HuH-7 (cell line): ENCODE results near the gene CDH5.
A peak's percentile ranks its signal among the peaks of the same experiment; 100 is the strongest.

Experiments
- DNase-seq: peaks from one replicate; pipeline ENCODE4 v3.0.0; 2011; ENCODE audit warnings: low spot score

The CDH5 gene

DNA sequence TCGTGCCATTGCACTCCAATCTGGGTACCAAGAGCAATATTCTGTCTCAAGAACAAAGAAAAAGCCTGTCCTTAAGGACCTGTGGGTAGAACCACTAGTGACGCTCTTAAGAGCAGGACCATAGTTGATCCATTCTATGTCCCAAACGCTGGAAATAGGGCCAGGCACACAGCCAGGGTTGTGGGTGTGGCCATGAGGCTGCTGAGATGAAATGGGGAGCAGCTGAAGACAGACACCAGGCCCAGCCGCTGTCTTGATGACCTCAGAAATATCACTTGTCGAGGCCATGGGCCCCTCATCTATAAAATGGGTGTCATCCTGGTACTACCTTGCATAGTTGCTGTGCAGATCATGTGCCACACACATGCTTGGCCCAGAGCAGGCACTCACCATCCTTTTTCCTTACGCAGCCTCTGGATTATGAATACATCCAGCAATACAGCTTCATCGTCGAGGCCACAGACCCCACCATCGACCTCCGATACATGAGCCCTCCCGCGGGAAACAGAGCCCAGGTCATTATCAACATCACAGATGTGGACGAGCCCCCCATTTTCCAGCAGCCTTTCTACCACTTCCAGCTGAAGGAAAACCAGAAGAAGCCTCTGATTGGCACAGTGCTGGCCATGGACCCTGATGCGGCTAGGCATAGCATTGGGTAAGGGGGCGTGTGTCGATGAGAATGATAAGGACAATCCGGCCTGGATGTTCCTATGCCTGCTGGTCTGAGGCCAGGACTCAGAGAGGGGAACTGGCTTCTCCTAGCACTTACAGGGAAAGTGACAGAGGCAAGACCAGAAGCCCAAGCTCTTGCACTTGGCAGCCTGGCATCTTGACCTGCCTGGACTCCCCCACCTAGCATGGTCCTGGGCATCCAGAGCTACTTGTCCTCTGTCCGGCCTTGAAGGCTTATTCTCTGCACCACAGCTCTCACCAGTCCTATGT lies 25.5 kb downstream of the CDH5 start:
- no peak for DNase-seq

DNA sequence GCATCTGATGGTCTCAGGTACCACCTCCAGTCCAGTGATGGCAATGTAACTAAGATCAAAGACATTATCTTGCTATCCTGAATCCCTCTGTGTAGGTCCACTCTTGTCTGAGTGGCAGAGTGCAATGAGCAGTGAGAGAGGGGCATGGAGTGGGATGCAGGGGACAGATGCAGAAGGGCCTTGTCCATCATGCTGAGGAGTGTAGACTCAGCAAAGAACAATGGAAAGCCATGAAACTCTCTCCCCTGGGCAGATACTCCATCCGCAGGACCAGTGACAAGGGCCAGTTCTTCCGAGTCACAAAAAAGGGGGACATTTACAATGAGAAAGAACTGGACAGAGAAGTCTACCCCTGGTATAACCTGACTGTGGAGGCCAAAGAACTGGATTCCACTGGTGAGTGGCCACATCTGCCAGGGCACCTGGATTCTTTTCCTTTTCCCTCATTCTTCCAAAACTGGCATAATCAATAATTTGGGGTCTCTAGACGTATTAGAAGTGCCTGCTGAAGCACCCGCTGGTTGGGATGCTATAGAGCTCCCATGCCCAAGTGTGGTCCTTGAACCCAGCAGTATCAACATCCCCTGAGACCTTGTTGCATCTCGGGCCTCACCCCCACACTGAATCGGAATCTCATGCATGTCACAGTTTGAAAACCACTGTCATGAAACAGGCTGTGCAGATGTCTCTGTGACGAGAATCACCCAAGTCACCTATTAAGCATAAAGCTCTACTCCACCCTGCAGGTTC lies 29.5 kb downstream of the CDH5 start:
- DNase-seq: no peak

DNA sequence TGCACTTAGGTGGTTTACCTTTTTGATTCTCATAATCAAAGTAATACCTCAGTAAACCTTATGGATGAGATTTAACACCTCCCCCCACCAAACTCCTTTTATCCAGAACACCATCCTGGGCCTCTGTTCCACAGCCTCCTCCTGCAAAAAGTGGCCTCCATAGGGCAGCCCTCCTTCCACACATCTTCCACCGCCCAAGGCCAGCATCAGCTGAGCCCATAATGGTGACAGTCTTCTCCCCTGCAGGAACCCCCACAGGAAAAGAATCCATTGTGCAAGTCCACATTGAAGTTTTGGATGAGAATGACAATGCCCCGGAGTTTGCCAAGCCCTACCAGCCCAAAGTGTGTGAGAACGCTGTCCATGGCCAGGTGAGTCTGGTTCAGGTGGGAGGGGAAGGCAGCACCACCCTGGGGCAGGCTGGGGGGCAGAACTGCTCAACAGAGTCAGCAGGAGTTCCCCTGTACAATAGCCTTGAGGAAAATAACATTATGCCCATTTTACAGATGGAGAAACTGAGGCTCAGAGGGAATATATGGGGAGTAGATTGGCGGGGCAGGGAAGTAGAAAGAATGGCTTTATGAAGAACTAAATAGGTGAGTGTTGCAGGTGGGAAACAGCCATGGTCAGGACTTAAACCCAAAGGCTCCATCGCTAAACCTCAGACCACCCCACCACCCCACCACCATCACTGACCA lies 31.4 kb downstream of the CDH5 start:
- no peak for DNase-seq

DNA sequence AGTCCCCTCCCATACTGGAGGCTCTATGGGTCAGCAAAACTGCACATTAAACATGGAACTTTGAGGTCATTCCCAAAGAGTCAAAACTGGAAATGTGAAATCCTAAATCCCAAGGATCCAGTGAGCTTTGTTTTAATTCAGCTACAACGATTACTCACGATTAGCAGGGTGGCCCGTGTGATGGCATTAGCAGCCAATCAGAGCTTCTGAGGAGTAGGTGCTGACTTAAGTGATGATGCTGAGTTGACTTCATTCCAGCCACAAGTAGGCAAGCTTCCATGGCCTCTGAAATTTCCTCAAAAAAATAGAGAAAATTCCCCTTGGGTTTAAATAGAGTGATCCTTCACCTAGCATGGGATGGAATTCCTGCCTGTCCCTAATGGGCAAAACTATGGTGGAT lies 32.5 kb downstream of the CDH5 start:
- DNase-seq: no peak

DNA sequence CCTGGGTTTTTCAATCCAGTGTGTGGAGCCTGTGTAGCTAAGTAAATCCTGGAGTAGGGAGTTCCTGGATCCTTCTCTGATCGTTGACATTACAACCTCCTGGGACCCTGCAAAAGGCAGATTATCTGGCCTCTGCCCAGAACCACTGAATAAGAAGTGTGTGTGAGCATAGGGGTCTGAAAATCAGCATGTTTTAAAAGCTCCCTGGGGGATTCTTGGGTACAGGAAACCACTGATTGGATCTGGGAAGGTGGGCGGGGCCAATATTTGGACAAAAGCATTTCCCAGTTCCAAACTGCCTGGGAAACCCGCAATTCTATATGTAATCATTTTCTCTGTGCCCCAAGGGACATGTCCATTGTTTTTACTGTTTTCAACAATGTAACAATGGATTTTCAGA lies 33.4 kb downstream of the CDH5 start:
- DNase-seq: no peak

DNA sequence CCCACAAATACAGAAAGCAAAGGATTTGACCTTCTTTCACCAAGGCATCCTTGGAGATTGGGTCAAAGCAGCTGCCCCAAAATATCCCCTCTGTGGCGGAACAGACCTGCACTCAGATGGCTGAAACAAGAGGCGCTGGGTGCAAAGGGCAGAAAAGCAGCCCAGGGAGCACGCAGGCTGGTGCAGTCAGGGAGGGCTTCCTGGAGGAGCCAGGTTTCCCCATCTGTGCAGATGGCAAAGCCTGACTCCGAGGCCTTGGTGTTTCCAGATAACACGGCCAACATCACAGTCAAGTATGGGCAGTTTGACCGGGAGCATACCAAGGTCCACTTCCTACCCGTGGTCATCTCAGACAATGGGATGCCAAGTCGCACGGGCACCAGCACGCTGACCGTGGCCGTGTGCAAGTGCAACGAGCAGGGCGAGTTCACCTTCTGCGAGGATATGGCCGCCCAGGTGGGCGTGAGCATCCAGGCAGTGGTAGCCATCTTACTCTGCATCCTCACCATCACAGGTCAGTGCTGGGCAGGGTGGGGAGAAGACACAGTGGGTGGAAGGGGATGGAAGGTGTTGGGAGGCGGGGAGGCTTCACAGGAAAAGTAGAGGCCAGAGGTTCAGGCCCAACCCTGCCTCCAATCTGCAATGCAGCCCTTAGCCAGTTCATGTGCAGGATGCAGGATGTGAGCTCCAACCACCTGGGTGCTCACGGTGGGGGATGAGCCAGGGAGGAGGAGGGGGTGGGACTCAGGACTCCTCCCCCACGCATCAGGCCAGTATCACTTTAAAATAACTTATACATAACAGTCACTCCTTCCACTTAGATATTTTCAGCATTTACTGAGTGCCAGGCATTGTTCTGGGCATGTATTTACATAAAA lies 34.3 kb downstream of the CDH5 start:
- DNase-seq: no peak

DNA sequence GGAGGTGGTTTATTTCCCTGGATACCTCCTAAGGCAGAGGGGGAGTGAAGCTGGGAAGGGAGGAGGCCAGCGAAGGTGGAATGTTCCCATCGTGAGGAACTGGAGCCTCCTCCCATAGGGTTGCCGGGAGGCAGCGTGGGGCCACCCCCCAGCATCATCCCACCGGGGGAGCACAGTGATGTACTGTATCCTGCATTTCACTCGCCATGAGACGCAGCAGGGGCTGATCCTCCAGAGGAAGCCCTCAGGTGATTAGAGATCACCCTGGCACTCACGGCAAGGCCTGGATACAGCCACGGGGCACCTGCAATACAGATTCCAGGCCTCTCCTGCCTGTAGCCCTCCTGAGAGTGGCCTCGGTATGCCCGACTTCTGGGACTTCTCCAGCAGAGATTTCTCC lies 35.1 kb downstream of the CDH5 start:
- DNase-seq: no peak

DNA sequence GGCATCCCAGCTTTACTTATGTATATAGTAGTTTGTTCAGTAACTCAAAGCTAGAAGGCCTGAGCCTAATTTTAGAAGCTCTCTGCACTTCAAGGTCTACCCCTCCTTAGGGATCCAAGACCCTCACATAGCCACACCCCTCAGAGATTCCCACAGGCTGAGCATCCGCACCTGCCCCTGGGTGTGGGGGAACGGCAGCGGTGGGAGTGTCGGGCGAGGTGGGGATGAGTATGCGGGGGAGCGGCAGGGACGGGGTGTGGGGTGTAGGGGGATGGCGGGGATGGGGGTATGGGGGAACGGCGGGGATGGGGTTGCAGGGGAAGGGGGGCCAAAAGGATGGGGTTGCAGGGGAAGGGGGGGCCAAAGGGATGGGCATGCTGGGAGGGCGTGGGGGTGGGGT lies 35.7 kb downstream of the CDH5 start:
- DNase-seq: no peak

DNA sequence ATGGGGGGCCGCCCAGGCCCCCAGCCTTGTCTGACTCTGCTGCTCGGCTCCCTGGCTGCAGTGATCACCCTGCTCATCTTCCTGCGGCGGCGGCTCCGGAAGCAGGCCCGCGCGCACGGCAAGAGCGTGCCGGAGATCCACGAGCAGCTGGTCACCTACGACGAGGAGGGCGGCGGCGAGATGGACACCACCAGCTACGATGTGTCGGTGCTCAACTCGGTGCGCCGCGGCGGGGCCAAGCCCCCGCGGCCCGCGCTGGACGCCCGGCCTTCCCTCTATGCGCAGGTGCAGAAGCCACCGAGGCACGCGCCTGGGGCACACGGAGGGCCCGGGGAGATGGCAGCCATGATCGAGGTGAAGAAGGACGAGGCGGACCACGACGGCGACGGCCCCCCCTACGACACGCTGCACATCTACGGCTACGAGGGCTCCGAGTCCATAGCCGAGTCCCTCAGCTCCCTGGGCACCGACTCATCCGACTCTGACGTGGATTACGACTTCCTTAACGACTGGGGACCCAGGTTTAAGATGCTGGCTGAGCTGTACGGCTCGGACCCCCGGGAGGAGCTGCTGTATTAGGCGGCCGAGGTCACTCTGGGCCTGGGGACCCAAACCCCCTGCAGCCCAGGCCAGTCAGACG lies 36.2 kb downstream of the CDH5 start:
- no peak for DNase-seq

DNA sequence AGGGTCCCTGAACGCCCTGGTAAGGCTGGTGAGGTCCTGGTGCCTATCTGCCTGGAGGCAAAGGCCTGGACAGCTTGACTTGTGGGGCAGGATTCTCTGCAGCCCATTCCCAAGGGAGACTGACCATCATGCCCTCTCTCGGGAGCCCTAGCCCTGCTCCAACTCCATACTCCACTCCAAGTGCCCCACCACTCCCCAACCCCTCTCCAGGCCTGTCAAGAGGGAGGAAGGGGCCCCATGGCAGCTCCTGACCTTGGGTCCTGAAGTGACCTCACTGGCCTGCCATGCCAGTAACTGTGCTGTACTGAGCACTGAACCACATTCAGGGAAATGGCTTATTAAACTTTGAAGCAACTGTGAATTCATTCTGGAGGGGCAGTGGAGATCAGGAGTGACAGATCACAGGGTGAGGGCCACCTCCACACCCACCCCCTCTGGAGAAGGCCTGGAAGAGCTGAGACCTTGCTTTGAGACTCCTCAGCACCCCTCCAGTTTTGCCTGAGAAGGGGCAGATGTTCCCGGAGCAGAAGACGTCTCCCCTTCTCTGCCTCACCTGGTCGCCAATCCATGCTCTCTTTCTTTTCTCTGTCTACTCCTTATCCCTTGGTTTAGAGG lies 37.1 kb downstream of the CDH5 start:
- DNase-seq: no peak

DNA sequence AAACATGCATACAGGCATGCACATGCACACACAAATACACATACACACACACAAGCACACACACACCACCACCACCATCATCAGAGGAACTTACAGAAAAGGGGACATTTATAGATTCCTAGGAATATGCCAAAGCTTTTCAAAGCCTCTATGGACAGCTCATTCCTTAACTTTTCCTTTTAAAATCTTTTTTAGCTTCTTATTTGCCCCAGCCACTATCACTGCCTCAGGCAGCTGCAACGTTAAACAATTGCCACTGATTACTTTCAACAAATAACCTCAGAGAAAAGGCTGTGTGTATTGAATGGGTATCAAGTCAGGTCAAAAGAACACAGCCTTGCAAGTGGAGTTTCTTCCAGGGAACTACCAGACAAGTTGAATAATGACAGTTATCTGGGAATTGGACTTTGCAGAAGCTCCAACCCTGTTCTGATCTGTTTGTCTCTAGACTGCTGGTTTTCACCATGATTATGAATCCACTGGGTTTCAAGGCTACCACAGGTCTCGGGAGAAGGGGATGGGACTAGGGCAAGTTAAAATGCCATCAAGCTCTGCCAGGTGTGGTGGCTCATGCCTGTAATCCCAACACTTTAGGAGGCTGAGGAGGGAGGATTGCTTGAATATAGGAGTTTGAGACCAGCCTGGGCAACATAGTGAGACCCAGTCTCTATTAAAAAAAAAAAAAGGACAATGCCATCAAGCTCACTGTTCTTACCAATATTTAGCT lies 38.7 kb downstream of the CDH5 start:
- no peak for DNase-seq

DNA sequence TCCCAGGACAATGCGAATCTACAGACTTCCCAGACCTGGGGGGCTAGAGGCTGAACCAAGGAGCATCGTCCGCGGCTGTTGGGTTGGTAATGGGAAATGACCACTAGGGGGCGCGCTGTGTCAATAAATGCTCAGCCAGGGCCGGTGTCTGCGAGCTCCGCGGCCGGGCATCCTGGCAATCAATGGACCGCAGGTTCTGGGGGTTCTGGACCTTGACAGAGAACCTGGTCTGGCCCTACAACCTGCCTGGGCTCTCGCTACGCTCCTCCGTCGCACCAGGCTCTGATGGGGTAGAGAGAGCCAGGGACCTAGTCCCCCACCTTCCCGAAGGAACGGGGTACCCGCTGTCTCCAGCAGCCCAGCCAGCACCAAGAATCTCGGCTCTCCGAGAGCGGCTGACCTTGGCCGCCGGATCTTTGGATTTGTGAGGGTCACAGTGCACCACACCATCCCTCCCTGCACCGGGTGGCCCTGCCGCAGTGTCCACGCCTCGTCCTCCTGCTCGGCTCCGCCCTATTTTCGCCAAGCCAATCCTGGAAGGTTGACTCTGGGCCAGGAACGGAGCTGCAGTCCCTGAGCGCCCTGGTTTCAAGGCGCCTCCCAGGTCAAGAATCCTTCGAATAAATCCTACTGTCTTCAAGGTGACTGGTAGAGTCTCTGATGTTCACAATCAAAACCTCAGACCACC lies 40.2 kb downstream of the CDH5 start:
- DNase-seq: peak; percentile 85

DNA sequence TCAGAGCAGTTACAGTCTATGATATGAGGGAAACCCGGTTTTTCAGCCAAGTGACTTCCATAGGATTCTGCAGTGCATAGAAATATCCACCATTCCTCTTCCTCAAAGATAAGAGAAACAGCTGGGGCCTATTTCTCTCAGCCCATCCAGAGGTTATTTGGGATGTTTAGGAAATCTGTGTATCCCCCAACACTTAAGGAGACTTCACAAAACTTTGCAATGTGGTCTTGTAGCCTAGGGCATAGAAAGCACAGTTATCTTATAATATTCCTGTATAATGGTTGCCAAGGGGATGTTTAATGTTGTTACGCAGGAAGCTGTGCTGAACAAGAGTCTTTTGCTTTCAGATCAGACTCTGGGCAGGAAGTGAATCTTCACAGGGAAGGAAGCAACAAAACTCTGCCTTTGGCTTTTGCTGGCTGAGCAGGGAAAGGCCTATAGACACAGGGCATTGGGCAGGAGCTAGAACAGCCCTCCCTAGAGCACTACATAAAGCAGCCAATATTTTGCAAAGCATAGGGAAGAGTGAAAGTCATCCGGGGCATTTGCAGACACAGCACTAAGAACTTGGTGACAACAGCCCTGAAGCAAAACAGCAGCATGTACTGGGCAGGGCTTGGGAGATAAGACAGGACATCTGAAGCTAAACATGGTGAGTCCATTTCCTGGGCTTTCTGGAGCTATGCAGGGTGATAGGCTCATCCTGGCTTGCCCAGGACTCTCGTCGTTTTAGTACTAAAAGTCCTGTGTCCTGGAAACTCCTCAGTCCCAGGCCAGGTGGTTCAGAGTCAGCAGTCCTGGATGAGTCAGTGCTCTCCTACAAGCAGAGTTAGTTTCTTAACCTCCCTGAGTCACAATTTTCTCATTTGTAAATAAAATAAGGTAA lies 41.9 kb downstream of the CDH5 start:
- no peak for DNase-seq

DNA sequence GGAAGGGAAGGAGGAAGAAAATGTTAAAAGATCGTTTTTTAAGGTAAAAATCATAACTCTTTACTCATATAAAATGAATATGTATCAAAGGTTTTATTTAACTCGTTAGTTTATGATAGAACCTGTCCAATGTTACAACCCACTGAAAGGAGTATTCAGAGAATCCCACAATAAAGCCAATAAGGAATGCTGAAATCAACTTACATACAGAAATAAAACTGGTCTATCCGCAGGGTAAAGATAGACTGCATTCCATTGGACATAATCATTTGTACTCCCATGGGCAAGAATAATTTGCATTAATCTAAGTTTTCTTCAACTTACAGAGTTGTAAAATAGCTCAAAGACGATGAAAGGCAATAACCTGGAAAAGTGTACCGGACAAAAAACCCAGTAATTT lies 42.7 kb downstream of the CDH5 start:
- DNase-seq: no peak

DNA sequence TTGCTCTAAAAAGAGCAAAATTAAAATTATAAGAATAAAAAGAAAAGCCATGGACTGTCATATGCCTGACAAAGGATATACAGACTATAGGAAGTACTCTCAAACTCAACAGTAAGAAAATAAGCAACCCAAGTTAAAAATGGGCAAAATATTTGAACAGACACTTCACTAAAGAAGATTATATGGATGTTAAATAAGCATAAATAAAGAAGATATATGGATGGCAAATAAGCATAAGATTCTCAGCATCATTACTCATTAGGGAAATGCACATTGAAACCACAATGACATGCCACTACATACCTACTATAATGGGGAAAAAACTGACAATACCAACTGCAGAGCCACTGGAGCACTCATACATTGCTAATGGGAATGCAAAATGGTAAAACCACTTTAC lies 45.7 kb downstream of the CDH5 start:
- DNase-seq: no peak

DNA sequence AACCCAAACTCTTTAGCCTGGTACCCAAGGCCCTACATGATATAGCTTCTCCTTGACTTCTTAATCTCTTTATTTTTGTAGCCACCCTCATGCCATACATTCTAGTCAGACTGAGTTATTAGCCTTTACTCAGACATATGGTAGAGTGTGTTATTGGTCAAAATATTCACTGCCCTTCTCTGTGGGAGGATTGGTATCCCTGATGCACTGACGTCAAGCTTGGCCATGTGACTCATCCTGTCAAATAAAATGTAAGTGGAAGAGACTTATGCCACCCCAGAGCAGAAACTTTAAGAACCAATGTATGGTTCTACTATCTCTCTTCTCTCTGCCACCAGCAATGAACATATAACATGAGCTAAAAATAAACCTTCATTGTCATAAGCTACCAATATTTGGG lies 48.4 kb downstream of the CDH5 start:
- no peak for DNase-seq

DNA sequence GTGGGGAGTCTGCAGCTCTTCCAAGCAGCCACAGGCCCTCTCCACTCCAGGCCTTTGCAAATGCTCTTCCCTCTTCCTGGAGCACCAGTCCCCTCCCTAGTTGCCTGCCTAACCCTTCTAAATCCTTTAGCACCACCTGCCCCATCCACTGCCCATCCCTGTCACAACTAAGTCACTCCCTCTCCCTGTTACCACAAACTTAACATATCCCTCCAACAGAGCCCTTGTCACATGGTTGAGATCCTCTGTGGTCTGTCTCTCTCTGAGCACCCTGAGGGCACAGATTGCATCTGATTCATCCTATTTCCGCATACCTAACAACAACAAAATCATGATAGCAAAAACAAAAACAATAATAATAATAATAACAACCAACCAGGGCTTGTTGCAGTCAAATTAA lies 49.6 kb downstream of the CDH5 start:
- no peak for DNase-seq

DNA sequence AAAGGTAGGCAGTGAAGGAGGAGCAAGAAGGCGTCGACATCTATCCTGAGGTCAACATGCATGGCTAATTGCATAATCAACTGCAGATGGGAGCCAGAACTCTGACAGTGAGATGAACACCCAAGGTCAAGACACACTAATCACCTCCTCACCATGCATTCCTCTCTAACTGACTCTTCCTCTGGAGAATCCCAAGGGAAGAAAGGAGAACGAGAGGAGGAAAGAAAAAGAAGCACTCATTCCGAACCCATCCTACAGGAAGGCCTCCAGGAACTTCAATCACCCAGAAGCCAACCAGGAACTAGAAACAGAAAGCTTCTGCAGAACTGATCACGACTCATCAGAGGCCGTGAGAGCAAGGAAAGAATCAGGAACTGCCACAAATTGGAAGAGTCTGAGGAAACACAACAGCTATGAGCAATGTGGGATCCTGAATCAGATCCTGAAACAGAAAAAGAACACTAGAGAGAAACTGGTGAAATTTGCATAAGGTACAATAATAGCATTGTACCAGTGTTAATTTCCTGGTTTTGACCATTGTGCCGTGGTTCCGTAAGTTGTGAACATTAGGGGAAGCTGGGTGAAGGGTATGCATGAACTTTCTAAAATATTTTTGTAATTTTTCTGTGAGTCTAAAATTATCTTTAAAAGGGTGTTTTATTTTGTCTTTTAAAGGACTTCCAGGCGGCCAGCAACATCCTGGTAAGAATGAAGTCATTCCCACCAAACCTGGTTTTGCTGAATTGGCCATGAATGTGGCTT lies 50.6 kb downstream of the CDH5 start:
- DNase-seq: no peak
